Measurements from ENCODE around the gene MORF4L1. TPM values are rescaled to one million over a fixed set of nuclear protein-coding genes. Genes with fewer than 3 reads are reported as not detected.
"Not testable (repeated sequence)": the region's sequence is repeated elsewhere in the genome, so short reads cannot be mapped to it uniquely, and the experiment has no call there.

Gene MORF4L1
- polyA plus RNA-seq, 1 donor from 2014 or later = 1,505 TPM

- not testable (repeated sequence) for H3K79me2 ChIP-seq (replicated peaks; ENCODE audit: insufficient read depth, low read length); H4K20me1 ChIP-seq (ENCODE audit: insufficient read depth); H3K27ac ChIP-seq (ENCODE audit: low read length); H3K27me3 ChIP-seq (ENCODE audit: insufficient read depth, low read depth, low read length); H3K9me3 ChIP-seq (ENCODE audit: low read length); H3K4me3 ChIP-seq (ENCODE audit: low read length); H3K9ac ChIP-seq (ENCODE audit: low read length); H3K36me3 ChIP-seq (ENCODE audit: insufficient read depth, low read length); H2AFZ ChIP-seq (ENCODE audit: low read depth, low read length); H3K9me2 ChIP-seq (ENCODE audit: insufficient read depth, low read length); H3K4me2 ChIP-seq (ENCODE audit: low read length); H3F3A ChIP-seq (ENCODE audit: insufficient read depth, low read length, poor library complexity, severe bottlenecking)
These were observed 25.2 kb upstream of the MORF4L1 start for GRCh38 chr15:78847387-78847906.

GRCh38 chr15:78850352-78850751, 22.3 kb upstream of the MORF4L1 start:
- no peak overlapping the region for H2AFZ ChIP-seq (ENCODE audit: low read depth, low read length)
- H4K20me1 ChIP-seq (ENCODE audit: insufficient read depth) = no peaks in the 10 kb centered on the region
- no peak overlapping the region for H3K4me3 ChIP-seq (ENCODE audit: low read length)
- no peaks in the 10 kb centered on the region for H3K9me3 ChIP-seq (ENCODE audit: low read length)
- H3F3A ChIP-seq (ENCODE audit: insufficient read depth, low read length, poor library complexity, severe bottlenecking) = no peaks in the 10 kb centered on the region
- no peaks in the 10 kb centered on the region for H3K36me3 ChIP-seq (ENCODE audit: insufficient read depth, low read length)
- TF ChIP-seq EP300 (conservative IDR thresholded peaks at IDR 0.05; ENCODE audit: poor library complexity, severe bottlenecking) = no peak
- TF ChIP-seq TAF1 (IDR thresholded peaks at IDR 0.05; ENCODE audit: low read depth) = no peak
- TF ChIP-seq MXI1 (conservative IDR thresholded peaks at IDR 0.05; ENCODE audit: poor library complexity, severe bottlenecking) = no peak
- no peaks in the 10 kb centered on the region for H3K27me3 ChIP-seq (ENCODE audit: insufficient read depth, low read depth, low read length)
- H3K79me2 ChIP-seq (replicated peaks; ENCODE audit: insufficient read depth, low read length) = no peaks in the 10 kb centered on the region
- H3K4me2 ChIP-seq (ENCODE audit: low read length) = no peak overlapping the region
- H3K27ac ChIP-seq (ENCODE audit: low read length) = no peak overlapping the region
- no peak overlapping the region for H3K9ac ChIP-seq (ENCODE audit: low read length)
- H3K9me2 ChIP-seq (ENCODE audit: insufficient read depth, low read length) = no peaks in the 10 kb centered on the region

GRCh38 chr15:78850941-78851755, 21.5 kb upstream of the MORF4L1 start:
- Histone ChIP-seq H4K20me1 (ENCODE audit: insufficient read depth) (no peaks in the 10 kb centered on the region), H3K79me2 (replicated peaks; ENCODE audit: insufficient read depth, low read length) (no peaks in the 10 kb centered on the region), H3F3A (ENCODE audit: insufficient read depth, low read length, poor library complexity, severe bottlenecking) (no peaks in the 10 kb centered on the region), H2AFZ (ENCODE audit: low read depth, low read length) (no peak overlapping the region), H3K36me3 (ENCODE audit: insufficient read depth, low read length) (no peaks in the 10 kb centered on the region), H3K9me3 (ENCODE audit: low read length) (no peaks in the 10 kb centered on the region), H3K9me2 (ENCODE audit: insufficient read depth, low read length) (no peaks in the 10 kb centered on the region), H3K27me3 (ENCODE audit: insufficient read depth, low read depth, low read length) (no peaks in the 10 kb centered on the region), H3K4me3 (ENCODE audit: low read length) (no peak overlapping the region), H3K4me2 (ENCODE audit: low read length) (no peak overlapping the region), H3K9ac (ENCODE audit: low read length) (no peak overlapping the region), H3K27ac (ENCODE audit: low read length) (no peak overlapping the region)
- TF ChIP-seq CTCF (IDR thresholded peaks at IDR 0.05; ENCODE audit: poor library complexity, severe bottlenecking) = no peak
- TF ChIP-seq MXI1 (conservative IDR thresholded peaks at IDR 0.05; ENCODE audit: poor library complexity, severe bottlenecking) = no peak
- no peak for TF ChIP-seq REST (IDR thresholded peaks at IDR 0.05; ENCODE audit: borderline replicate concordance)
- TF ChIP-seq POLR2AphosphoS5 (IDR thresholded peaks at IDR 0.05) = no peak
- TF ChIP-seq EZH2 (IDR thresholded peaks at IDR 0.05; ENCODE audit: borderline replicate concordance, insufficient read depth, low read length, poor library complexity, severe bottlenecking) = no peak
- no peak for TF ChIP-seq EP300 (conservative IDR thresholded peaks at IDR 0.05; ENCODE audit: poor library complexity, severe bottlenecking)
- no peak for TF ChIP-seq SMC3 (conservative IDR thresholded peaks at IDR 0.05; ENCODE audit: poor library complexity)
- TF ChIP-seq RAD21 (conservative IDR thresholded peaks at IDR 0.05) = no peak
